NCI-H69 (cell line): ENCODE results near the gene CDH23.

Experiments used
- DNase-seq: peaks from one replicate; lab custom pipeline; 2025; lab: John Stamatoyannopoulos, UW

CDH23 gene

GRCh38 chr10:71818674-71819260, 422.0 kb downstream of the CDH23 start:
- no peak for DNase-seq

- DNase-seq, result no peak
These were observed 422.7 kb downstream of the CDH23 start for GRCh38 chr10:71819441-71819861.

GRCh38 chr10:71819985-71820384, 423.3 kb downstream of the CDH23 start:
- no peak for DNase-seq

GRCh38 chr10:71820966-71821365, 424.2 kb downstream of the CDH23 start:
- DNase-seq, result no peak

GRCh38 chr10:71821909-71822763, 425.4 kb downstream of the CDH23 start:
- no peak for DNase-seq

GRCh38 chr10:71823356-71823755, 426.6 kb downstream of the CDH23 start:
- DNase-seq, result no peak

GRCh38 chr10:71824333-71824732, 427.6 kb downstream of the CDH23 start:
- no peak for DNase-seq

- DNase-seq, result peak; percentile 4
These were observed 428.5 kb downstream of the CDH23 start for GRCh38 chr10:71825217-71825616.

GRCh38 chr10:71827852-71828251, 431.1 kb downstream of the CDH23 start:
- no peak for DNase-seq

- no peak for DNase-seq
These were observed 432.0 kb downstream of the CDH23 start for GRCh38 chr10:71828702-71829101.

- no peak for DNase-seq
These were observed 432.5 kb downstream of the CDH23 start for GRCh38 chr10:71829171-71829570.

- DNase-seq, result no peak
These were observed 433.2 kb downstream of the CDH23 start for GRCh38 chr10:71829896-71830295.

- DNase-seq, result no peak
These were observed 434.0 kb downstream of the CDH23 start for GRCh38 chr10:71830726-71831125.

GRCh38 chr10:71831646-71832552, 435.2 kb downstream of the CDH23 start:
- no peak for DNase-seq

GRCh38 chr10:71832967-71833366, 436.2 kb downstream of the CDH23 start:
- no peak for DNase-seq

- DNase-seq, result peak; percentile 7
These were observed 437.0 kb downstream of the CDH23 start for GRCh38 chr10:71833451-71834342.

GRCh38 chr10:71834343-71834674, 437.6 kb downstream of the CDH23 start:
- DNase-seq, result no peak

GRCh38 chr10:71835671-71836595, 439.2 kb downstream of the CDH23 start:
- DNase-seq, result peak; percentile 97

GRCh38 chr10:71836596-71836974, 439.9 kb downstream of the CDH23 start:
- no peak for DNase-seq

- peak; percentile 49 for DNase-seq
These were observed 440.5 kb downstream of the CDH23 start for GRCh38 chr10:71837098-71837827.
